Measurements from ENCODE around the gene PXDN. TPM values are rescaled to one million over a fixed set of nuclear protein-coding genes. Genes with fewer than 3 reads are reported as not detected.
"Not testable (repeated sequence)": the region's sequence is repeated elsewhere in the genome, so short reads cannot be mapped to it uniquely, and the experiment has no call there.

The PXDN gene
- total RNA-seq, 2 experiments from 2014 or later = 0.05 TPM; not detected in 1

DNA sequence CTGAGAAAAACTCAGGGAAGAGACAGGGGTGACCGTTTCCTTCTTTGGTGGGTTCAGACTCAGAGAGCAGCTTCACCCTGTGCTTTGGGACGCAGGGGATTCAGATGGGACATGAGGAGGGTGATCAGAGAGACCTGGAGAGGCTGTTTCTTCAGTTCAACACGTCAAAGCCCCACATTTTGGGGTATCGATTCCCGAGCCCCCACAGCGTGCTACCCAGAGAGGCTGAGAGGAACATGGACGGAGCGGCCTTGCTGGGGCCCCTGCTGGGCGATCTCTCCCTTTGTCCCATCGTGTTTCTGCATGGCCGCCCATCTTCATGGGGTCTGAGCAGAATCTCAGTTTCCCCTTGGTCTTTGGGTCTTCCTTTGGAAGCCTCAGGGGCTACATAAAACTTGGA lies 38.2 kb upstream of the PXDN start:
- H3K27me3 Mint-ChIP-seq (ENCODE audit: low read depth) = peaks cover 14% of the 10 kb centered on the region
- H3K36me3 Mint-ChIP-seq (ENCODE audit: low read depth) = no peaks in the 10 kb centered on the region
- no peaks in the 10 kb centered on the region for H3K4me1 Mint-ChIP-seq (ENCODE audit: low read depth)
- DNase-seq = no peak
- no peaks in the 10 kb centered on the region for H3K9me3 Mint-ChIP-seq
- no peak overlapping the region for H3K4me3 Mint-ChIP-seq
- H3K27ac Mint-ChIP-seq = no peak overlapping the region
- CTCF ChIA-PET = no interaction called here
- intact Hi-C loops (cut with micrococcal nuclease) = no loop called here

DNA sequence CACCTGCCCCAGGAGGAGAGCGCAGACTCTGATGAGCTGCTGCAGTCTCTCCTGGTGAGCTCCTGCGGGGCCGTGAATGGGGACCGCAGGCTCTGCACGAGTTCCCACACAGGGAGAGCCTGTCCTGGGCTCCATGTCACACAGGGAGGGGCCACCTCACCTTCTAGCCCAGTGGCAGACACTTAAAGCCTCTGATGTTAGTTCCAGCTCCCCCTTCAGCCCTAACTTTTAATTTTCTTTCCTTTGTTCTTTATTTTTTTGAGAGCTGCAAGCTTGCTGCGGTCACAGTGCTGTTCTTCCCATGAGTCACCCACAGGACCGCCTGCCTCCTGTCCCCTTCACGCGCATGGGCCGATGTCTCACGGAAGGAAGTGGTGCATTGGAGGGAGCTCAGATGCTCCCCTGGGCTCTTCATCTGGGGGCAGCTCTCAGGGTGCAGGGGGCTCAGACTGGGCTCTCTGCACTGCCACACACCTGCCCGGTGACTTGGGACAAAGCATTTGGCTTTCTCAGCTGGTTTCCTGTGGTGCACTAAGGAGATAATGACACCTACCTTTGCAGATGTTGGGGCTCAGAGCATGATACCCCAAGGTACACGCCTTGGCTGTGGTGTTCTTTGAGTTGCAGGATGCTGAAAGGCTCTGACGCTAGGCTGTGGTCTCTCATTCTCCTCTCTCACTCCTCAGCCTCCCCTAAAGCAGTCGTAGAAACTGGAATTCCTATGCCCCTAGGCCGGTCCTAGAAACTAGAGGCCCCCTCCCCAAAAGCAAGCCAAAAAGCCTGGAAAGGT lies 37.2 kb upstream of the PXDN start:
- DNase-seq = no peak

DNA sequence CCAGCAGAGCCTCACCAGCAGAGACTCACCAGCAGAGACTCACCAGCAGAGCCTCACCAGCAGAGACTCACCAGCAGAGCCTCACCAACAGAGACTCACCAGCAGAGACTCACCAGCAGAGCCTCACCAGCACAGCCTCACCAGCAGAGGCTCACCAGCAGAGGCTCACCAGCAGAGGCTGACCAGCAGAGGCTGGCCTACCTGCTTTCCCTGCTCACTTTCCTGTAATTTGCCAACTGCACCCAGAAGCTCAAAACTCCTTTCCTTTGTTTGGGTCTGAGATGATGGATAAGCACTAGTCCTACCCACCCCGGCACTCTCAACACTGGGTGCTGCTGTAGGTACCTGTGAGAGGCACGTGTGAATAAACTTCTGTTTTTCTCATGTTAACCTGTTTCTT lies 36.4 kb upstream of the PXDN start:
- Mint-ChIP-seq H3K36me3 (ENCODE audit: low read depth) (no peaks in the 10 kb centered on the region), H3K4me1 (ENCODE audit: low read depth) (no peaks in the 10 kb centered on the region), H3K27me3 (ENCODE audit: low read depth) (peaks cover 18% of the 10 kb centered on the region), H3K4me3 (no peak overlapping the region), H3K9me3 (no peaks in the 10 kb centered on the region), H3K27ac (no peak overlapping the region)
- intact Hi-C loops (cut with micrococcal nuclease) = no loop called here
- CTCF ChIA-PET = no interaction called here
- no peak for DNase-seq

More for the DNA sequence above, 37.2 kb upstream of the PXDN start:
- CTCF ChIA-PET = no interaction called here
- H3K36me3 Mint-ChIP-seq (ENCODE audit: low read depth) = no peaks in the 10 kb centered on the region
- H3K27ac Mint-ChIP-seq = no peak overlapping the region
- H3K9me3 Mint-ChIP-seq = no peaks in the 10 kb centered on the region
- H3K27me3 Mint-ChIP-seq (ENCODE audit: low read depth) = peaks cover 18% of the 10 kb centered on the region
- no peak overlapping the region for H3K4me3 Mint-ChIP-seq
- H3K4me1 Mint-ChIP-seq (ENCODE audit: low read depth) = no peaks in the 10 kb centered on the region
- intact Hi-C loops (cut with micrococcal nuclease) = no loop called here

DNA sequence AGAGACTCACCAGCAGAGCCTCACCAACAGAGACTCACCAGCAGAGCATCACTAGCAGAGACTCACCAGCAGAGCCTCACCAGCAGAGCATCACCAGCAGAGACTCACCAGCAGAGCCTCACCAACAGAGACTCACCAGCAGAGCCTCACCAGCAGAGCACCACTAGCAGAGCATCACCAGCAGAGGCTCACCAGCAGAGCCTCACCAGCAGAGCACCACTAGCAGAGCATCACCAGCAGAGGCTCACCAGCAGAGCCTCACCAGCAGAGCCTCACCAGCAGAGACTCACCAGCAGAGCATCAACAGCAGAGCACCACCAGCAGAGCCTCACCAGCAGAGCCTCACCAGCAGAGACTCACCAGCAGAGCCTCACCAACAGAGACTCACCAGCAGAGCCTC lies 35.7 kb upstream of the PXDN start:
- H3K27ac Mint-ChIP-seq; H3K36me3 Mint-ChIP-seq (ENCODE audit: low read depth); DNase-seq; intact Hi-C loops (cut with micrococcal nuclease); H3K9me3 Mint-ChIP-seq; H3K4me3 Mint-ChIP-seq; H3K4me1 Mint-ChIP-seq (ENCODE audit: low read depth); CTCF ChIA-PET: not testable (repeated sequence)
- peaks cover 18% of the 10 kb centered on the region for H3K27me3 Mint-ChIP-seq (ENCODE audit: low read depth)

DNA sequence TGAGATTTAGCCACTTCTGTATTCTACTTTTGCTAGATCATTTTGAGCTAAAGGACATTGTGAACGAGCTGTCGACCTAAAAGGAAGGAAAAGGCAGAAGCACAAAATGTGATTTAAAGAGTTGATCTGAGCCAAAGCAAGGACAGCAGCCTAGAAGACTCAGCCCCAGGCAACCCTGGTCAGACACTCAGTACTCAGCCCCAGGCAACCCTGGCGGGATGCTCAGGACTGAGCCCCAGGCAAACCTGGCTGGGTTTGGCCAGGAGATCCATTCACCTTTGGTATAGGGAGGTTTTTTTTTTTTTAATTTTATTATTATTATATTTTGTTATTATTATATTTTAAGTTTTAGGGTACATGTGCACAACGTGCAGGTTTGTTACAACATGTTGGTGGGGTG lies 34.3 kb upstream of the PXDN start:
- H3K4me1 Mint-ChIP-seq (ENCODE audit: low read depth) = no peaks in the 10 kb centered on the region
- intact Hi-C loops (cut with micrococcal nuclease) = no loop called here
- CTCF ChIA-PET = interaction anchor here (1.3 kb wide), 1 partner anchor 9 kb away, joined by 6 read pairs; no protein-coding TSS in a partner anchor
- H3K9me3 Mint-ChIP-seq = no peaks in the 10 kb centered on the region
- no peak for DNase-seq
- peaks cover 16% of the 10 kb centered on the region for H3K27me3 Mint-ChIP-seq (ENCODE audit: low read depth)
- no peaks in the 10 kb centered on the region for H3K36me3 Mint-ChIP-seq (ENCODE audit: low read depth)
- H3K27ac Mint-ChIP-seq = no peak overlapping the region
- H3K4me3 Mint-ChIP-seq = no peak overlapping the region

DNA sequence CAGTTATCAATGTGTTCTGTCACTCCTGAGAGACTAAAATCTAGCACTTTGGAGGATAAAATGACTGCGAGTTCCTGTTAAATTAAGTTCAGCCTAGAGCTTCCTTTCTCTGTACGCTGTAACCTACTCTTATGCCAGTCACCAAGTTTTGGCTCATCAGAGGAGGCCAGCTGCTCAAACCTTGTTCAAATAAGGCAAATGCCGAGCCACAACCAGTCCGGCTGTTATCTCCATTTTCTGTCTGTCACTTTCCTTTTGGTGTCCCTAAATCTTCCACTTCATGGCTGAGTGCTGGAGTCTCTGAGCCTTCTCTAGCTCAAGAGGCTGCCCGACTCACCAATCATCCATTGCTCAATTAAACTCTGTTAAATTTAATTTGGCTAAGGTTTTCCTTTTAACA lies 33.5 kb upstream of the PXDN start:
- Mint-ChIP-seq H3K9me3 (no peaks in the 10 kb centered on the region), H3K4me1 (ENCODE audit: low read depth) (no peaks in the 10 kb centered on the region), H3K27me3 (ENCODE audit: low read depth) (peaks cover 14% of the 10 kb centered on the region), H3K4me3 (no peak overlapping the region), H3K36me3 (ENCODE audit: low read depth) (no peaks in the 10 kb centered on the region), H3K27ac (no peak overlapping the region)
- CTCF ChIA-PET = interaction anchor here (1.0 to 1.3 kb wide), 2 partner anchors 8 to 41 kb away, joined by 3 to 6 read pairs; no protein-coding TSS in a partner anchor
- no peak for DNase-seq
- intact Hi-C loops (cut with micrococcal nuclease) = no loop called here

DNA sequence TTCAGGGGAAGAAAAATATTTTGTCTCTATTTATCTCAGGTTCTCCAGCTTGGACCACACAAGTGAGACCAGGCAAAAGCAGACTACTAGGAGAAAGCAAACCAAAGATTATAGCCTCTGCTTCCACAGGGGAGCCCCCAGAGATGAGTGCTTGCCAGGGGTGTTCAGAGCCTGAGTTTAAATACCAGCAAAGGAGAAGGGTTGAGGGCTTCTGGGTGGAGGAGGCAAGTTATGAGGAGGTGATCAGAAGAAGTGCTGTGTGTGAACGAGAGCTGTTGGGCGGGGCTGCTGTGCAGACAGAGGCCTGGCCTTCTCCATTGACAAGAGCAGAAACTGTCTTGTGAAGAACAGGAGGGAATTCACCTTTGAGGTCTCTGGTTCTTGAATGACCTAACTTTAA lies 32.8 kb upstream of the PXDN start:
- intact Hi-C loops (cut with micrococcal nuclease) = no loop called here
- CTCF ChIA-PET = interaction anchor here (1.0 kb wide), 1 partner anchor 41 kb away, joined by 3 read pairs; no protein-coding TSS in a partner anchor
- Mint-ChIP-seq H3K36me3 (ENCODE audit: low read depth) (no peaks in the 10 kb centered on the region), H3K9me3 (no peaks in the 10 kb centered on the region), H3K27me3 (ENCODE audit: low read depth) (peaks cover 8% of the 10 kb centered on the region), H3K27ac (no peak overlapping the region), H3K4me3 (no peak overlapping the region), H3K4me1 (ENCODE audit: low read depth) (no peaks in the 10 kb centered on the region)
- DNase-seq = no peak

DNA sequence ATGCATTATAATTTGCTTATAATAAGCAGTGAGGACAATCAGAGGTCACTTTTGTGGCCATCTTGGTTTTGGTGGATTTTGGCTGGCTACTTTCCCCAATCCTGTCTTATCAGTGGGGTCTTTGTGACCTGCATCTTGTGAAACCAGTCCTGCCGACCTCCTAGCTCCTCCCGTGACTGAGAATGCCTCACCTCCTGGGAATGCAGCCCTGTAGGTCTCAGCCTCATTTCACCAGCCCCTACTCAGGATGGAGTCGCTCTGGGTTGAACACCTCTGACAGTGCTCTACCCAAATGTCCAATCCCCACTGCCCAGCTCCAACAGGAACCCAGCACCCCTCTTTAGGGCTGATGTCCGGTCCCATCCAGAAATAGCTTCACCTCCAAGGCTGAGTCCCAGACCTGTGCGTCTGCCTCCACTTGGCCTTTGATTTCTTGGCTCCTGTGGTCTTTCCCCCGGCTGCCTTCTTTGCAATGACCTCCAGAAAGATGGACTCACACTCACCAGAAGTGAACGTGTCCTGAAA lies 31.3 kb upstream of the PXDN start:
- Mint-ChIP-seq H3K4me1 (ENCODE audit: low read depth) (no peaks in the 10 kb centered on the region), H3K36me3 (ENCODE audit: low read depth) (no peaks in the 10 kb centered on the region), H3K9me3 (no peaks in the 10 kb centered on the region), H3K27me3 (ENCODE audit: low read depth) (peaks cover 6% of the 10 kb centered on the region), H3K4me3 (no peak overlapping the region), H3K27ac (no peak overlapping the region)
- DNase-seq = no peak
- intact Hi-C loops (cut with micrococcal nuclease) = no loop called here
- CTCF ChIA-PET = no interaction called here

DNA sequence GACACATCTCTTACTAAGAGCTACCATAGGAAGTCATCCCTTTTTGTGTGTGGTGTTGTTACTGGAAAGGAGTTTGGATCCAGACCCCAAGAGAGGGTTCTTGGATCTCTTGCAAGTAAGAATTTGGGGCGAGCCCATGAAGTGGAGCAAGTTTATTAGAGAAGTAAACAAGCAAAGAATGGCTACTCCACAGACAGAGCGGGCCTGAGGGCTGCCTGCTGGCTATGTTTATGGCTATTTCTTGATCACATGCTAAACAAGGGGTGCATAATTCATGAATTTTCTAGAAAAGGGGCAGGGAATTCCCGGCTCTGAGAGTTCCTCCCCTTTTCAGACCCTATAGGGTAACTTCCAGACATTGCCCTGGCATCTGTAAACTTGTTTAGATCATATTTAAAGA lies 30.6 kb upstream of the PXDN start:
- H3K4me1 Mint-ChIP-seq (ENCODE audit: low read depth) = no peaks in the 10 kb centered on the region
- H3K27ac Mint-ChIP-seq = no peak overlapping the region
- H3K9me3 Mint-ChIP-seq = no peaks in the 10 kb centered on the region
- no peak overlapping the region for H3K4me3 Mint-ChIP-seq
- H3K36me3 Mint-ChIP-seq (ENCODE audit: low read depth) = no peaks in the 10 kb centered on the region
- no peak for DNase-seq
- intact Hi-C loops (cut with micrococcal nuclease) = no loop called here
- peaks cover 6% of the 10 kb centered on the region for H3K27me3 Mint-ChIP-seq (ENCODE audit: low read depth)
- CTCF ChIA-PET = no interaction called here

DNA sequence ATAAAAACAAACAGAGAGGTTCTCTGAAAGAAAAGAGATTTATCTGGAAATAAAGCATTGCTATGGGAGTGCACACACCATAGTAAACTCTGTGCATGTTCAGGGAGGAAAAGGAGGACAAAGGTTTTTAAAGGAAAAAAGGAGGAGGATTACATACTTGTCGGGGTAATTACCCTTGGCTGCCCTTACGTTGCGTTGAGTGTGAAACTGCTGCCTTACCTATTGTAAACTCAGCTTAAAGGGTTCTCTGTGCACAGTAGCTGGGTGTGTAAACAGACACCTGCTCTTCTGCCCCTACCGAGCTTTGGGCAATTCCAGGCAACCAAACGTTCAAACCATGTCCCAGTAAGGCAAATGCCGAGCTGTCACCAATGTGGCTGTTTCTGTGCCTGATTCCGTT lies 29.6 kb upstream of the PXDN start:
- no peaks in the 10 kb centered on the region for H3K9me3 Mint-ChIP-seq

DNA sequence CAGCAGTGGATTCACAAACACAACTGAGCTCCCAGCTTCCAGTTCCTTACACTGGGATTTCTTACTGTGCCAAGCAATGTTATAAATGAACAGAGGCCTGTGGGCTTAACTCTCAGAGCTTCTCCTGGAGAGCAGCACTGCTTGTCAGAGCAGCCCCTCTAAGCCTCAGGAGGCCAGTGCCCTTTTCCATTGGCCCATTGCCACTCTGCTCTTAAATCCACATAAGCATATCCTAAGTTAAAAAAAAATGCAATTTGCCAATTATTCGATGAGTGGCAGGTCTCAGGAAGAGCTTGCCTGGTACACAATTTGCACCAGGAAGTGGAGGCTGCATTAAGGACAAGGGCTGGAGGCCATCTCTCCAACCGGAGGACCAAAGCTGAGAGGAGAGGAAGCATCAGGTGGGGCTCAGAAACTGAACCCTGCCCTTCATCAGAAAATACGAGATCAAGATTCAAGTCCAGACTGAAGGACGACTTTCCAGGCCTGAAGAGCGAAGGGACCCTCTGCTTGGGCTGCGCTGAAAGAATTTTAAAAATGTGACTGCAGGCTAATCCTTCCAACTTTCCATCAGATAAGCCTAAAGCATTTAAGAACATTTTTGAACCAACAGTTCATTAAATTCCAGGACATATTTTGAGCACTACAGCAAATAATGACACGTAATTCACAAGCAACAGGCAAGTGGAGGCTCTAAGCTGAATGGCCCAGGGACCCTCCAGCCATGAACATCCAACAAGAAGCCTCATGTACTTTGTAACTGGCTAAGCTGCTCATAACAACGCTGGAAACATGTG lies 28.4 kb upstream of the PXDN start:
- H3K4me1 Mint-ChIP-seq (ENCODE audit: low read depth) = no peaks in the 10 kb centered on the region
- peaks cover 8% of the 10 kb centered on the region for H3K27me3 Mint-ChIP-seq (ENCODE audit: low read depth)
- intact Hi-C loops (cut with micrococcal nuclease) = no loop called here
- no peak for DNase-seq
- H3K4me3 Mint-ChIP-seq = no peak overlapping the region
- CTCF ChIA-PET = interaction anchor here (0.6 kb wide), 1 partner anchor 32 kb away, joined by 3 read pairs; no protein-coding TSS in a partner anchor
- H3K36me3 Mint-ChIP-seq (ENCODE audit: low read depth) = no peaks in the 10 kb centered on the region
- H3K27ac Mint-ChIP-seq = no peak overlapping the region
- H3K9me3 Mint-ChIP-seq = no peaks in the 10 kb centered on the region

More for the DNA sequence above, 29.6 kb upstream of the PXDN start:
- H3K27ac Mint-ChIP-seq = no peak overlapping the region
- no peaks in the 10 kb centered on the region for H3K36me3 Mint-ChIP-seq (ENCODE audit: low read depth)
- no peak for DNase-seq
- no peak overlapping the region for H3K4me3 Mint-ChIP-seq
- H3K4me1 Mint-ChIP-seq (ENCODE audit: low read depth) = no peaks in the 10 kb centered on the region
- CTCF ChIA-PET = no interaction called here
- intact Hi-C loops (cut with micrococcal nuclease) = no loop called here
- H3K27me3 Mint-ChIP-seq (ENCODE audit: low read depth) = peaks cover 8% of the 10 kb centered on the region

DNA sequence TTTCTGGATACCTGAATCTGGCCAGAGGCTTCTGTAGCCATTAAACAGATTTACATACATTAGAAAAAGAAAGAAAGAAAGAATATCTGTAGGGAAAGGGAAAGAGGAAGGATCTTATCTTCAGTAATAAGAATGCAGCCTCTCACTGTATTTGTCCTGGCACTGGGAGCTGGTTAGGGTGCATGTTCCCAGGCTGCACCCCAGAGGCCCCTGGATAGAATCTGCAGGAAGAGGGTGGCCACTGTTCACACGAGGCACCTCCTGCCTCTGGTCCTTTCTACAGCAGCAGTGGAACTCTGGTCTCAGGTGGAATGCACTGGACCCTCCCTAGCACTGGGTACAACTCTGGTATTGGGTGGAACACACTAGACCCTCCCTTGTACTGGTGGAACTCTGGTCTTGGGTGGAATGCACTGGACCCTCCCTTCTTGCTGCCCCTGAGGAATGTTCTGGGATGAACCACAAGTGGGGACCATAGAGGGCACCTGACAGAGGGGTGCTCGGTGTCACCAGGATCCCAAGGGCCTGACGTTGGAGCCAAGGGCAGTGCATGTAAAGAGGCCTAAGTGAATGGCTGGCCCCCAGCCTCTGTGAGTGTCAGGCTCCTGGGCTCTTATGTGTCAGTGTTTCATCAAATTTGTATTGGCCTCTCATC lies 27.4 kb upstream of the PXDN start:
- intact Hi-C loops (cut with micrococcal nuclease) = no loop called here
- no peaks in the 10 kb centered on the region for H3K9me3 Mint-ChIP-seq
- CTCF ChIA-PET = no interaction called here
- H3K27me3 Mint-ChIP-seq (ENCODE audit: low read depth) = peaks cover 2% of the 10 kb centered on the region
- H3K4me1 Mint-ChIP-seq (ENCODE audit: low read depth) = no peaks in the 10 kb centered on the region
- no peak overlapping the region for H3K4me3 Mint-ChIP-seq
- H3K27ac Mint-ChIP-seq = no peak overlapping the region
- DNase-seq = no peak
- H3K36me3 Mint-ChIP-seq (ENCODE audit: low read depth) = no peaks in the 10 kb centered on the region

All from activated naive CD4-positive, alpha-beta T cell treated with anti-CD3 and anti-CD28 coated beads for 36 hours (primary cell).